GM19099 (cell line): ENCODE measurements around the gene SRRM2.

Experiments
- POLR2A ChIP-seq: IDR thresholded peaks from 3 replicates; pipeline ENCODE4 v1.6.1; 2011; ENCODE audit warnings: low read depth; ENCODE audit not compliant: insufficient read length; ENCODE audit errors: extremely low read depth

Gene SRRM2

GRCh38 chr16:2783581-2784357 is 31.3 kb downstream of the SRRM2 start:
- no peak for TF ChIP-seq POLR2A

GRCh38 chr16:2784358-2785100 is 32.1 kb downstream of the SRRM2 start:
- no peak for TF ChIP-seq POLR2A

- TF ChIP-seq POLR2A = no peak
Observed at GRCh38 chr16:2785101-2785991, 32.9 kb downstream of the SRRM2 start.

- TF ChIP-seq POLR2A = no peak
Observed at GRCh38 chr16:2786061-2786825, 33.8 kb downstream of the SRRM2 start.

GRCh38 chr16:2786826-2787151 is 34.4 kb downstream of the SRRM2 start:
- no peak for TF ChIP-seq POLR2A

- TF ChIP-seq POLR2A = no peak
Observed at GRCh38 chr16:2787406-2787805, 35.0 kb downstream of the SRRM2 start, which contains the start of gene PRSS33. PRSS33 (minus strand) TSS chr16:2787560; CDS start chr16:2786547, 1,013 bp downstream.

- TF ChIP-seq POLR2A = no peak
Observed at GRCh38 chr16:2787961-2788360, 35.5 kb downstream of the SRRM2 start.

- TF ChIP-seq POLR2A = no peak
Observed at GRCh38 chr16:2790631-2791030, 38.2 kb downstream of the SRRM2 start.

GRCh38 chr16:2791174-2791573 is 38.7 kb downstream of the SRRM2 start:
- TF ChIP-seq POLR2A = no peak

GRCh38 chr16:2792940-2793339 is 40.5 kb downstream of the SRRM2 start:
- no peak for TF ChIP-seq POLR2A

- TF ChIP-seq POLR2A = no peak
Observed at GRCh38 chr16:2795395-2796143, 43.1 kb downstream of the SRRM2 start.

GRCh38 chr16:2798723-2799204 is 46.3 kb downstream of the SRRM2 start:
- TF ChIP-seq POLR2A = no peak

- no peak for TF ChIP-seq POLR2A
Observed at GRCh38 chr16:2799205-2799858, 46.9 kb downstream of the SRRM2 start.
